Activated CD4-positive, CD25-positive, alpha-beta regulatory T cell treated with anti-CD3 and anti-CD28 coated beads, Interleukin-2, amount 50 U/mL, for 72 hours (primary cell): Measurements from ENCODE around the gene VWA7.
"Not testable (repeated sequence)": the region's sequence is repeated elsewhere in the genome, so short reads cannot be mapped to it uniquely, and the experiment has no call there.

Experiments
- DNase-seq: peaks from one replicate; pipeline ENCODE4 v3.0.0; 2021

The VWA7 gene

DNA sequence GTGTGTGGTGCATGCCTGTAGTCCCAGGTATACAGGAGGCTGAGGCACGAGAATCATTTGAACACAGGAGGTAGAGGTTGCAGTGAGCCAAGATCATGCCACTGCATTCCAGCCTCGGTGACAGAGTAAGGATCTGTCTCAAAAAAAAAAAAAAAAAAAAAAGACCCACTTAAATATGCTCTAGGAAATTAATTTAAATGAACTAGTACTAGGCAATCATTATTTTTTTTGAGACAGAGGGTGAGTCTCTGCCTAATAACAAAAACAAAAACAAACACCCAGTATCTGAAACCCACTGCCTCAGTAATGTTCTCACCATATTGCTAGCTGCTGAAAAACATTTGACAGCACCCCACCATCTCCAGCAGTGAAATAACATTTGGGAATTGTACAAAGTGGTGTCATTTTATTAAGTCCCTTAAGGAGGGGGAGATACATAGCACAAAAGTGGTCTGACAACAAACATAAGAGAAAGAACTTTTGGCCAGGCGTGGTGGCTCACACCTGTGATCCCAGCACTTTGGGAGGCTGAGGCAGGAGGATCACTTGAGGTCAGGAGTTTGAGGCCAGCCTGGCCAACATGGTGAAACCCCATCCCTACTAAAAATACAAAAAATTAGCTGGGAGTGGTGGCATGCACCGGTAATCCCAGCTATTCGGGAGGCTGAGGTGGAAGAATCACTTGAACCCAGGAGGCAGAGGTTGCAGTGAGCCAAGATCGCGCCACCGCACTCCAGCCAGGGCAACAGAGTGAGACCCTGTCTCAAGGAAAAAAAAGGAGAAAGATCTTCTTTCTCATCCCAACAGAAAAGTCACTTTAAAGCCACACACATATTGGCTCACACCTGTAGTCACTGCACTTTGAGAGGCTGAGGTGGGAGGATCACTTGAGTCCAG lies 24.2 kb upstream of the VWA7 start:
- DNase-seq, result not testable (repeated sequence)

DNA sequence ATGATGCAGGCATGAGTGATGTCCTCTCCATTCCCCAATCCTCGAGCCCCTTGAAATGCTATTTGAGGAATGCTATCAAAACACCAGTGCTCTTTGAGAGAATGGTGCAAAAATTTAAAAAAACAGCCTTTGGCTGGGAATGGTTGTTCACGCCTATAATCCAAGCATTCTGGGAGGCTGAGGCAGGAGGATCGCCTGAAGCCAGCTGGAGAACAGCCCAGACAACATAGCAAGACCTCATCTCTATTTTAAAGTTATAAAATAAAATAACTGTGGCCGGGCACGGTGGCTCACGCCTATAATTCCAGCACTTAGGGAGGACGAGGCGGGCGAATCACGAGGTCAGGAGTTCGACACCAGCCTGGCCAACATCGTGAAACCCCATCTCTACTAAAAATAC lies 22.7 kb upstream of the VWA7 start:
- no peak for DNase-seq

DNA sequence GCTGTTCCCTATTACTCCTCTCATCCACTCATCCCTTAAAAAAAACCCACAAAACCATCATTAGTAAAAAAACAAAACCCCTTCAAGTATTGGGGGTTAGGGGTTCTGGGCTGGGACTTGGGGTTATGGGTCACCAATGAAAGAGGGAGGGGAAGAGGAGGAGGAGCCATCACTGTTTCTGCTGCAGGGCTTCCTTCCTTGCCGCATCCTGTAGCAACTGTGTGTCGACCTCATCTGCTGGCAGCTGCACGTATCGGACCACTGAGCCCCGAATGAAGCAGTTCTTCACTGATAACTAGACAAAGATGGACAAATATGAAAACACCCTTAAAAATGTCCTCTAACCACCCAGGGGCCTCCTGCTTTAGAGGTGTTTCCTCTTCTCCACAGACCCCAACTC lies 20.5 kb upstream of the VWA7 start:
- no peak for DNase-seq

DNA sequence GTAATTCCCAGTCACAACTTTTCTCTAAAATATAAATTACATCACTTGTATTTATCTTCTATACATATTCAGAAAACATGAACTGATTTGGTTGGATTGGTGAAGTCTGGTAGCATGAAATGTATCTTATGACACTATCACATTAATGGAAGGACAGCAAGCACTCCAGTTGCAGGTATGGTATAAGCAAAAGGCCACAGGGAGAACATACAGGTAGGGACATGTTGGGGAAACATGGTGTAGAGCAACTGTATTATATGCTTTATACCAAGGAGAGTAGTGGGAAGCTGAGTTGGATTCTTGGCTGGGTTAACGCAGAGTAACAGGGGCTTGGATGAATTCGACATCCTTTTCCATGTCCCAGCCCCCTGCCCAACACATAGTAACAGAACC lies 19.9 kb upstream of the VWA7 start:
- DNase-seq, result no peak

DNA sequence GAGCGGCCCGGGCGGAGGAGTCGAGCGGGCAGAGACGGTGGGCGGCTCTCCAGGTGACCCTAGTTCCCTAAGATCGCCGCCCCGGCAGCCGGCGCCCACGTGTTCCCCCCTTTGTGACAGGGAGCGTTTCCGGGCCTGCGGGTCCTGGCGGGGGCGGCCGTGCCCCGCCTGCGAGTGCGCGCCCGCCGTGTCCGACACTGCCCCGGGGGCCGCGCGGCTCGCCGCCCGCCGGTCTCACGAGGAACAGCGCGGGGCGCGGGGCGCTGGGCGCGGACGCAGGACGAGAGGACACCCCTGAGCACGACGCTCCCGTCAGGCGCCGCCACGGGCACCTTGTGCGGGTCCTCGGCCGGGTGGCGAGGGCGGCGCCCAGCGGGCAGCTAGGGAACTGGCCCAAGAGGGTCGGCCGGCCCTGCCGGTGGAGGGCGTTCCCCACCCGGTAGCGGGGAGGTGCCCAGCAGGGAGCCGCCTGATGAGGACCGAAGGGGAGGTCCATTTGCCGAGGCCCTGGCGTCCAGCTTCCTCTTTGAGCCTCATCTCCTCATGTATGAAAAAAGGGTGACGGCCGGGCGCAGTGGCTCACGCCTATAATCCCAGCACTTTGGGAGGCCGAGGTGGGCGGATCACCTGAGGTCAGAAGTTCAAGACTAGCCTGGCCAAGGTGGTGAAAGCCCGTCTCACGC lies 18.6 kb upstream of the VWA7 start, which contains the start of gene VARS1:
VARS1 (minus strand) TSS at position 137 of the 683 bp plus-strand sequence. CDS start 535 bp downstream, outside the sequence.
- DNase-seq, result peak; percentile 89

DNA sequence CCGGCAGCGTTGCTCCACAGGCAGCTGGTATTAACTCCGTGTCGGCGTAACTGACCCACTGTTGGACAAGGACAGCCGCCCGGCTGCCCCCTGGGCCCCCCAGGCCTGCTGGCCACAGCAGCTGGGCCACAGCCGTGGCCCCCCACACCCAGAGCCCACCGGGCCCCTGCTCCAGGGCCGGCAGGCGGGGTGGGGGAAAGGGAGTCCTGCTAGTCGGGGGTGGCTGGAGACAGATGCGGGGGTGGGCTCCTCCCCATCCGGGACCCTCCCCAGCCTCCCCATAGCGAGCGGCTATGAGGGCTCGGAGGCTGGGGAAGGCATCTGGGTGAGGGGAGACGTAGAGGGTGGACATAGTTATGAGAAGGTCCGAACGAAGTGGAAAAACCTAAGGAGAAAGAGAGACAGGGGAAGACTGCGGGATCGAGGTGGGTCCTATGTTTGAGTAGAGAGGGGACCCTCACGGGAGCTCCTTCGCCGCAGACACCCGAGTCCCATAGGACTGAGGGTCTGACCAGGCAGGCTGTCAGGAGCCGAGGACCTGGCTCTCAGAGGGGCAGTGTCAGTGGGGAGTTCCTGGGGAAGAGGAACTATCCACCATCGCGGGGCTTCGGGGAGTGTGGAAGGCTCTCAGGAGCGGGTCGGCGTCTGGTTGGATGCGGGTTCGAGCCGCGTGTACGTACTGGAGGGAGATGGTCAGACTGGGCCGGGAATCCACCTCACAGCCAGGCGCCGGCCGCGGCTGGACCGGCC lies 17.9 kb upstream of the VWA7 start:
- DNase-seq, result no peak

DNA sequence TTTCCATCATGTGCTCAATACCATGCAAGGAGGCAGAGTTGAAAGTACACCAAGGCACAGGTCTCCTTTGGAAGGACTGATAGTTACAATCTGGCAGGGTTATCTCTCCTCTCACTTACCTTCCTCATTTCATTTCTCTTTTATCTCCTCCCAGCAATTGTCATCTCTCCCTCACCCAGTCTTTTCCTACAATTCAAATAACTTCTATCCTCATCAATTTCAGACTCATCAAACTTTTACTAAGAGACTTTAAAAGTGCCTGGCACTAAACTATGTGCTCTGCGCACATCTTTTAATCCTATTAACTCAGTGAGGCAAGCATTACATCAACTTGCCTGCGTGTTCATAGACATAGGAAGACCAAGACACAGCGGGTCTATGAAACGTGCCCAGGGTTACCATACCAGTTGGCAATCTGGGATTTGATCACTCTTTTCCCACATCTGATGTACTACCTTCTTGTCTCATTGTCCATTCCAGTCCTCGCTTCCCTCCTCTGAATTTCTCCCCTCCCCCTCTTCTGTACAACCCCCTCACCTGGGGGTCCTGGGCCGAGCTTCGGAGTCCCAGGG lies 17.3 kb upstream of the VWA7 start:
- no peak for DNase-seq

DNA sequence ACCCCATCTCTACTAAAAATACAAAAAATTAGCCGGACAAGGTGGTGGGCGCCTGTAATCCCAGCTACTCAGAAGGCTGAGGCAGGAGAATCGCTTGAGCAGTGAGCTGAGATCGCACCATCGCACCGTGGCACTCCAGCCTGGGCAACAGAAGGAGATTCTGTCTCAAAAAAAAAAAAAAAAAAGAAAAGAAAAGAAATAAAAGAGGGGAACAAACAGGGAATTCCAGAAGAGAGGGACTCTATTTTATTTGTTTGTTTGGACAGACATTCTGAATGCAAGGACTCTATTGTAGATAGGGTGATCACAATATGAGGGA lies 16.8 kb upstream of the VWA7 start:
- not testable (repeated sequence) for DNase-seq

DNA sequence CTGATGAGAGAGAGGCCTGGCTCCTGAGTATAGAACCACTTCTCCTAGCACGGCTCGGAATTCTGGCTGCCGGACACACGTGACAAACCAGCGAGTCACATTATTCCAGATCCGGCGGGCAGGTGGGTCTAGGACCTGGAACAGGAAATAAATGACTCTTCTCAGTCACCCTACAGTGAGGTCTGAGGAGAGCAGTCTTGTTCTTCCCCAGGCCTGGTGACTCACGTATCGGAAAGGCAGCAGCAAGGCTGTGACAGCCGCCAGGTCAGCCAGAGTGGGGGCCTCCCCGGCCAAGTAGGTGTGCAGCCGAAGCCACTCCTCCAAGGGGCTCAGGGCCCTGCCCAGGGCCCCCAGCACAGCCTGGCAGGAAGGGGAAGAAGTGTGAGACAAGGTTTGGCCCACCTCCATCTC lies 15.6 kb upstream of the VWA7 start:
- no peak for DNase-seq

DNA sequence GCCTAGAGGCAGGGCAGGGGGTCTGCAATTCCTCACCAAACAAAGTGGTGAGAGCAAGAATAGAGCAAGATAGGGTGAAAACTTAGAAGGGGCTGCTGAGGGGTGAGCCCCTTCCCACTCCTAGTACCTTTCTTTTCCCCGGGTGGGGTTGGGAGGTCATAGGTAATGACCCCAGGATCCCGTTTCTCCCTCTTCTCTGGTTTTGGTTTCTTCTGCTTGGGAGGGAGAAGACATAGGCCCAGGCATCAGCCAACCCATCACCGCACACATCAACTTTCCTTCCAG lies 14.9 kb upstream of the VWA7 start:
- no peak for DNase-seq

DNA sequence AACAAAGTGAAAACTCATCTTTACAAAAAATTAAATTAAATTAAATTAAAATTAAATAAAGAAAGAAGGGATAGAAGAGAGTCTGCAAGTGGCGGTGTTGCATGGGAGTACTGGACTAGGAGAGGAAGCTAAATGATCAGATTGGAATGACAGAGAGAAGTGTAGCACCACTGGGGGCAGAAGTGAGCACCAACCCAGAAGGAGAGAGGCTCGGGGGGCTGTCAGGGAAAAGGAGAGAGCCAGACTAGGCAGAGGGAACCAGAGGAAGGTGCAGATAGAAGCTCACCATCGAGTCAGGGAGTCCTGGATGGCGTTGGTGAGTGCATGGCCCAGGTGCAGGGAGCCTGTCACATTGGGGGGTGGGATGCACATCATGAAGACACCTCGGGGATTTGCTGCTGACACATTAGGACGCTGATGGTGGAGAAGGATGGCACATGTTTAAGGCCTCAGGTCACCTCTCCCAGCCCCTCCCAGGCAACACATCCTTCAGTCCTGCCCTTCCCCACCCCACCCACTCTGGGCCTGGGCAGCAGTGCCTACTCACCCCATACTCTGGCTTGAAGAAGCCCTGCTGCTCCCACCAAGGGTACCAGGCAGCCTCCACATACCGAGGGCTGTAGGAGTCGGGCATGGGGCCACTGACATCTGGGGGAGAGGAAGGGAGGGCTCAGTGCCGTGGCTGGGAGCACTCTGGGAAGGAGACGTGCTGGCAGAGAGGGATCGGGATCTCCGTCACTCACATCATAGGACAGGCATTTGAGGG lies 14.4 kb upstream of the VWA7 start:
- DNase-seq, result no peak

DNA sequence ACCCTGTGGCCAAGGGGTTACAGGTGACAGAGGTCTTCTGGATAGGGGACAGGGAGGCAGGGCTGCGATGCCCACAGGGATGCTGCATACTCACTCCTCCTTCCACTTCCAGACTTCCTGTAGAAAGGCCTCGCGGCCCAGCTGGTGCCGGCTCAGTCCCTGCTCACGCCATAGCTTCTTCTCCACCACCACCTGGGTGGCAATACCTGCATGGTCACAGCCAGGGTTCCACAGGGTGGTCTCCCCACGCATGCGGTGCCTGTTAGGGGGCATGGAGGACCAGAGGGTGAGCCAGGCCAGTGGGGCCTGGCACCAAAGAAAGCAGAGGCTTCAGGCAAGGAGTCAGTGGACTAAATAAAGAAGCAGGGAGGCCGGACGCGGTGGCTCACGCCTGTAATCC lies 8.3 kb upstream of the VWA7 start:
- DNase-seq, result no peak

DNA sequence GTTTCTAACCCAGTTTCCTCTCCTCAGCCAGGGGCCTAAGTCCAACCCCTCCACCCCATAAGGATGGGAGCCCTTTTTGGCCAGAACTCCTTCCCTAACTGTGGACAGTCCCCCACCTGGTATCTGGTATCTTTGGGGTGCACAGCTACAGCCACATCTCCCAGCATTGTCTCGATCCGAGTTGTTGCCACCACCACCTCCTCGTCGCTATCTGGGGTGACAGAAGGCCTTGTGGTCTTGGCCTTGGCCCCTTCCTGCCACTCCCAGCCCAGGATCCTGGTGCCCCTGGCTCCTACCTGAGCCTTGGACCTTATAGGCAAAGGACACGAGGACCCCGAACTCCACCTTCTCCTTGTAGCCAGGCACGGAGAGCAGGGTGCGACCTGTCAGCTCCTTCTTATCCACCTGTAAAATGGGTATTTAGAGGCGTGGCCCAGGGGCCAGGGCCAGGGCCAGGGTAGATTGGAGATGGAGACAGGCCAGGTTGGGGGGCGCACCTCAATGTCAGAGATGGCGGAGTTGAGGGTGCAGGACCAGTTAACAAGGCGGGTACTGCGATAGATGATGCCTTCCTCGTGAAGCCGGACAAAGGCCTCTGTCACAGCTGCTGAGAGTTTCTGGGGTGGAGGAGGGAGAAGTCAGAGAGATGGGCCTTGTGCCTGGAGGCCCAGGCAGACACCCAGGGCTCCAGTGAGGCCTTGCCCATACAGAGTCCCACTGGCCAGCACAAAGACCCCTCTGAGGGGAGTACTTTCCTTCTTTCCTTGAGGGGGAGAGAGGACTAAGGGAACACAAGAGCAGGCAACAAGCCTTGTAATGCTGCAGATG lies 7.2 kb upstream of the VWA7 start:
- DNase-seq, result no peak

DNA sequence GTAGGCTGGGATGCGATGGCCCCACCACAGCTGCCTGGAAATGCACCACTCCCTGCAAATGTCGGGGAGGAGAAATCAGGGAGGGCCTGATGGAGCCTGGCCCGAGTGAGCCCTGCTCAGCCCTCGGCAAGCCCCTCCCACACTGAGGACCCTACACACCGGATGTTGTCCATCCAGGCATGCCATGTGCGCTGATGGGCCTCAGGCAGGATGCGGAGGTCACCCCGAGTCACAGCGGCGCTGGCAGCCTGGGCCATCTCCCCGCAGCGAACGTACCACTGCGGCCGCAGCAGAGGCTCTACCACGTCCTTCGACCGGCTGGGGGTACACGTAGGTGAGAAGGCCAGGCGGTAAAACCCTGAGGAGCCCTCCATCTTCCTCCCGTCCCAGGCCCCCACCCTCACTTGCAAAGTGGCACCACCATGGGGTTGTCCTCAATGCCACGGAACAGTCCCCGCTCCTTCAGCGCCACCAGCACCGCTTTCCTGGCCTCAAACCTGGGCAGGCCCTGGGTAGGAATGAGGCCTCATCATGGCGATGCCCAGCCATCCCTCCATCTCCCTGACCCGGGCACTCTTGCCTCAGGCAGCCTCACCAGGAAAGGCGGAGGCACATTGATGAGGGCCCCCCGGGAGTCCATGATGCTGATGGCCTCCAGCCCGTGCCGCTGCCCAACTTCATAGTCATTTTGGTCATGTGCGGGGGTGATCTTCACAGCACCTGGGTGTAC lies 5.2 kb upstream of the VWA7 start:
- DNase-seq, result no peak

DNA sequence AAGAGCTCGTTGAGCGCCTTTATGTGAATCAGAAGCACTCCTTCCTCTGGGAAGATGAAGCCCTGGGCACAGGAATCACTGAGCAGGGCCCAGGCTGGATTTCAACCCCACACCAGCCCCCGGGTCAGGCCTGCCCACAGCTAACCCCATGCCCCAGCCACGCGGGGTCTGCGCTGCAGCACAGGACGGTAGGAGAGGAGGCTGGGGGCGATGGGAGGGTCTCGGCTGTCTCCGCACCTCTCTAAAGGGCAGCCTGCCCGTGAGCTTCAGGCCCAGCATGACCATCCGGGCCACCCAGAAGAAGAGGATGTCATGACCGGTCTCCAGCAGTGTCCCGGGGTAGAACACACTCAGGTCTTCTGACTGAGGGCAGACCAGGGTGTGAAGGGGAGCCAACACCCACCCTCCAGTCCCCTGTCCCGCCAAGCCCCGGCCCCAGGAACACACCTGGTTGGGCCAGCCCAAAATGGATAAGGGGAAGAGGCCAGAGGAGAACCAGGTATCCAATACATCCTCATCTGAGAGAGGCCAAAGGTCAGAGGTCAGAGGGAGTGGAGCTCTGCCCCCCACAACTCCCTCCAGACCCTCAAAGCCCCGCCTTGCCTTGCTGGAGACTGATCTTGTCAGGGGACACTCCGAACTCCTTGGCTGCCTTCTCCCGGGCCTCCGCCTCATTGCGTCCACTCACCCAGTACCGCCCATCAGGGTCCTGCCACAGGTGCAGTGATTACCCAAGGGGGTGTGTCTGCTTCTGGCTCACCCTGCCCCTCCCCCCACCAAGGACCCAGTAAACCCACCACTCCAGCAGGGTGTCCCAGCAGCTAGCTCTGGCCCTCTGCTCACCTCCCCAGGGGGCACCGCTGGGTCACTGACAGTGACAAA lies 4.4 kb upstream of the VWA7 start:
- no peak for DNase-seq

DNA sequence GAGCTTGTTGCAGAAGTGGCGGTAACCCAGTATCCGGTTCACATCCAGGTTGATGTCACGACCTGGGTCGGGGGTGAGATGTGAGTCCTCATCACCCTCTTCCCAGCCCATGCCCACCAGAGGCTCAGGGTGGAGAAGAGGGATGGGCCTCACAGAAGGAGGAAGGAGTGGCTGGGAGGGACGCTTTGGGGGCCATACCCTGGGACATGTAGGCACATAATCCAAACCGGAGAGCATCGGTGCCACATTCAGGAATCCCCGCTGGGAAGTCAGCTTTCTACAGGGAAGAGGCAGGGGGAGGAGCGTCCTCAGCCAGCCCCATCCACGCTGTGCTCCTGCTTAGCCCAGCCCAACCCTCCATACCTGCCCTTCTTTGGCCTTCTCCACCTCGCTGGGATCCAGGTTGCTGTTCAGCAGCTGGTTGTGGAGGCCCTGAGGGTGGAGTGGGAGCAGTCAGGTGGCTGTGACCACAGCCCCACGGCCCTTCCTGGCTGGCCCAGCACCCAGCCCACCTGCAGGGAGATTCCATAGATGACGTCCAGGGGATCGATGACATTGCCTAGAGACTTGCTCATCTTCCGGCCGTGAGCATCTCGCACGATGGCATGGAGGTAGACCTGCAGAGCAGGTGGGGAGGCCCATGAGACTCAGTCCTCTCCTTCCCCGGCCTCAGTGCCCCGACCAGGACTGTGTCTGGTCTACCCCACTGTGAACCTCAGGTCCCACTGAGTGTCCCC lies 3.5 kb upstream of the VWA7 start:
- DNase-seq, result no peak

DNA sequence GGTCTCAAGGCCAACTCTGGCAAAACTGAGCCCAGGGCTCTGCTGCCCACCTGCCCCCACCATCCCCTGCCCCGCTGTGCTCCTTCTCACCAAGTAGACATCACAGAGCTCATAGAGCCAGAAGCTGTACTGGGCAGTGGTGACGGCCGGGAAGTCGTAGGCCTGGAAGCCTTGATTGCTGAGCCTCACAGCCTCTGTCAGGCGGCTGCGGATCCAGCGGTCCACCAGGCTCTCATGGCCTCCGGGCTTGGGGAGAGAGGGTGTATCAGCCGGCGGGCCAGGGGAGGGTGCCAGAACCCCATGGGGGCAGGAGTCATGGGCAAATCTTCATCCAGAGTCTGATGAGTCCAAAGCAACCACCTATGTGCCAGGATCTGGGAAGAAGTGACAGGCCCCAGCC lies 2.8 kb upstream of the VWA7 start:
- DNase-seq, result no peak

DNA sequence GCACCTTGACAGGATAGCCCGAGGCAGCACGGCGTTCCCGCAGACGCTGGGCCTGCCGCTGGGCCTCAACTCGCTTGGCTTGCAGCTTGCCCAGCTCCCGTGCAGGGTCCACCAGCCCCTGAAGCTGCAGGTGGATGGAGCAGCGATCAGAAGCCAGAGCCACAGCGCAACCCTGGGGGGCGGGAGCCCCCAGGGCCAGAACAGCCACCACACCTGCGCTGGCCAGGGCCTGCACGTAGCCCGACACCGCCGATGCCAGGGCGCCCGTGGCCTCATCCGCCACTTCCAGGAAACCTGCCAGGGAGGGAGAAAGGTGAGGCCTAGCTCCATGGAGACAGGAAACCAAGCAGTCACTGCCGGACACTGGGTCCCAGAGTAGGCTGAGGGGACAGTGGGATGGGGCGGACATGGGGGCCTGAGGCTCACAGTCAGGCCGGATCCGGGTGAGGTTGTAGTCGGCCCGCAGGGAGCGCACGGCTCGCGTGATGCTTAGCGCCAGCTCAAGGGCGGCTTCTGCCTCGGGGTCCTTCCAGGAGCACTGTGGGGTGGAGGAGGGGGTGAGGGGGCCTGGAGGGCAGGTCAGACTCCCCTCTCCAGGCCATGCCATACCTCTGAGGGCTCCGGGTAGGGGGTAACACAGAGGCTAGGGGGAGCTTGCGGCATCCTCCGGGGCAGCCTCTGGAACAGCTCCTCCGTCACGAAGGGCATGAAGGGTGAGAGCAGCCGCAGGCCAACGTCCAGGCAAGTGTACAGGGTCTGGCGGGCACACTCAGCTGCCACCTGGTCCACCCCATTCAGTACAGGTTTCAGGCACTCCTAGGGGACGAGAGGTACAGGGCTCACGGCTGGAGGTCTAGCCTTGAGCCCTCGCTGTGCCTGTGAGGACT lies 2.1 kb upstream of the VWA7 start:
- DNase-seq, result no peak
